Measurements from ENCODE around the gene AFF3.
"Not testable (repeated sequence)": the region's sequence is repeated elsewhere in the genome, so short reads cannot be mapped to it uniquely, and the experiment has no call there.

The AFF3 gene

GRCh38 chr2:99520813-99521212, 621.6 kb downstream of the AFF3 start:
- in situ Hi-C loops (cut with HindIII; ENCODE audit: low sequenced_read_pairs): no loop called here

DNA sequence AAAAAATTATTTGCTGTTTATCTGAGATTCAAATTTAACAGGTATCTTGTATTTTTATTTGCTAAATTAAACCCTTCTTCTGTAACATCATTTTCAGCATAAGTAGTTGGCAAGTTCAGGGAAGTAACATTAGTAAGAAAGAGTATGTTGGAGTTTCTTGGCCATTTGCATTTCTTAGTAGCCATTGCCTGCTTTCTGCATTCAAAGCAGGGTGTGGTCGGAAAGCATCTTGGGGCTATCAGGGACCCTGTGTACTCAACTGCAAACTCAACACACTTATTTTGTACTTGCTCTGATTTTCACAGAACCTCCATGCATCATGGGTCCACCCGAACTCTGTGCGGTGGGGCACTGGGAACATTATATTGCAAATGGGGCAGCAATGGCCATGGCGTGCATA, 622.2 kb downstream of the AFF3 start:
- in situ Hi-C loops (cut with HindIII; ENCODE audit: low sequenced_read_pairs): no loop called here

DNA sequence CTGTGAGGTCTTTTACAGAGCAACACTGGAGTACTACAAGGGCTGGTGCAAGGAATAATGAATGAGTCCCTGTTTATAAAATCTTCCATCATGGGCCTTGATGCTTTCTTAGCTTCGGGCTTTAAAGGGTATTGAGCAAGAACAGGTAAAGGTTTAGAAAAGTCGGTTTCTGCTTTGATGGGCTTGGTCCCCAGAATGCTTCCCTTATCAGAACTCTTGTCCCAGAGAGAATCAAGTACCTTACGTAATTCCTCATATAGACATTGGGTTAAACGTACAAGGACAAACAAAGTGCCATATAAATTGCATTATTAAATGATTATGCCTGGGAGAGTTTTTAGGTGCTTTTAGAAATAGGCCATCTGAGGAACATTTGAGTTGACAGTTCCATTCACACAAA, 628.0 kb downstream of the AFF3 start:
- in situ Hi-C loops (cut with HindIII; ENCODE audit: low sequenced_read_pairs): no loop called here

GRCh38 chr2:99512181-99512591, 630.2 kb downstream of the AFF3 start:
- in situ Hi-C loops (cut with HindIII; ENCODE audit: low sequenced_read_pairs): no loop called here

- in situ Hi-C loops (cut with HindIII; ENCODE audit: low sequenced_read_pairs): no loop called here
Measured at GRCh38 chr2:99509387-99509786, 633.0 kb downstream of the AFF3 start.

GRCh38 chr2:99507937-99508818, 634.2 kb downstream of the AFF3 start:
- in situ Hi-C loops (cut with HindIII; ENCODE audit: low sequenced_read_pairs): no loop called here

- in situ Hi-C loops (cut with HindIII; ENCODE audit: low sequenced_read_pairs): no loop called here
Measured at GRCh38 chr2:99504844-99505584, 637.4 kb downstream of the AFF3 start.

- in situ Hi-C loops (cut with HindIII; ENCODE audit: low sequenced_read_pairs): not testable (repeated sequence)
Measured at GRCh38 chr2:99503662-99504416, 638.6 kb downstream of the AFF3 start.

DNA sequence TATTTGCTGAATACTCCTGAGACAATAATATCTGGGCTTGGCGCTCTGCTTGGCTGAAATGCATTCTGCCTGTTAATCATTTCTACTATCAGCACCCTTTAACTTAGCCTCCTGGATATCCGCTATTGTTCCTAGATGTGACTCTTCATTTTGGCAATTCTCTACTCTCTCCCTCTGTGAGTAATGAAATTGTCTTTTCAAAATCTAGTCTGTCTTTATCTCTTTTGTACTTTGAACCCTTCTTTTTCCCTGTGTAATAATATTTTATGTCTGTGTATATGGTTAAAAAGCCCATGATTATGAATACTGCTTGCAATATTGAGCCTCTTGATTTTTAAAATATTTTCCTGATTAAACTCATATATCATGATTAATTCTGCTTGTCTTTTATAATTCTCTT, 646.4 kb downstream of the AFF3 start:
- in situ Hi-C loops (cut with HindIII; ENCODE audit: low sequenced_read_pairs): no loop called here
